HUDEP-2 (cell line): ENCODE measurements around the gene PDHA2.
A peak's percentile ranks its signal among the peaks of the same experiment; 100 is the strongest.
"Not testable (repeated sequence)": the region's sequence is repeated elsewhere in the genome, so short reads cannot be mapped to it uniquely, and the experiment has no call there.

ENCODE experiments used
- DNase-seq, 76 experiments: peaks; one replicate each; lab custom pipeline; 2025; ENCODE audit not compliant: unreplicated experiment in 76 of 76; lab: John Stamatoyannopoulos, UW

PDHA2 gene

DNA sequence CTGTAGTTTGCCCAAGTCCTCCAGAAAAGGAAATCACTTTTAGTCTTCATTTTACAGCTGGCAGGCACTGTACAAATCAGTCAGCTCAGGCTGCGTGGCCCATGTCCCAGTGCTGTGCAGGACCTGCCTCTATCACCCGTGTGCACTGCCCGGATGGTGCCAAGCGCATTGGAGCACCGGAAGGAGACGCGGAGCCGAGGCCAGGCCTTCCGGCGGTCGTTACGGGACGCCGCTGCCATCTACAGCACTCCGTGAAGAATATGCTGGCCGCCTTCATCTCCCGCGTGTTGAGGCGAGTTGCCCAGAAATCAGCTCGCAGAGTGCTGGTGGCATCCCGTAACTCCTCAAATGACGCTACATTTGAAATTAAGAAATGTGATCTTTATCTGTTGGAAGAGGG is at the start of gene PDHA2:
Gene PDHA2 (plus strand): TSS at position 203 of the 400 bp plus-strand sequence. CDS start 58 bp downstream, at position 261.
- no peak for DNase-seq

- no peak for DNase-seq
These were observed 41.9 kb upstream of the PDHA2 start for GRCh38 chr4:95798003-95798402.

- no peak for DNase-seq
These were observed 41.2 kb upstream of the PDHA2 start for GRCh38 chr4:95798727-95799126.

DNA sequence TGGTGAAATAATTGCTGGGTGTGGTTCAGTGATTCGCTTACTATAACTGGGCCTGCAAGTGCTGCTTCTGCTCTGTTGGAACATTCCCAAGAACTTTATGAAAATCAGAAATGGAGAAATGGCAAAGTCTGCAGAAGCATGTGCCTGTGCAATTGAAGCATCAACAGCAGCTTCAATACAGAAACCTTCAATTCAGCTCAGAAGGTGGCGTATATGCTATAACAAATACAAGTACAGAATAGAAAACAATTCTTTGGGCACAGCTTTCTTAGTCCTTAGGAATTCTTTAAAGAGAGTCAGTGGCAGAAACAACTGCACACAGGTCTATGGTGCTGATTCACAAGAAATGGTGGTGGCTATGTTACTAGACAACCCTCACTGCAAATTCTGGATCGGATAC is 18.0 kb upstream of the PDHA2 start:
- no peak for DNase-seq

- DNase-seq, result no peak
These were observed 14.3 kb upstream of the PDHA2 start for GRCh38 chr4:95825546-95825945.

DNA sequence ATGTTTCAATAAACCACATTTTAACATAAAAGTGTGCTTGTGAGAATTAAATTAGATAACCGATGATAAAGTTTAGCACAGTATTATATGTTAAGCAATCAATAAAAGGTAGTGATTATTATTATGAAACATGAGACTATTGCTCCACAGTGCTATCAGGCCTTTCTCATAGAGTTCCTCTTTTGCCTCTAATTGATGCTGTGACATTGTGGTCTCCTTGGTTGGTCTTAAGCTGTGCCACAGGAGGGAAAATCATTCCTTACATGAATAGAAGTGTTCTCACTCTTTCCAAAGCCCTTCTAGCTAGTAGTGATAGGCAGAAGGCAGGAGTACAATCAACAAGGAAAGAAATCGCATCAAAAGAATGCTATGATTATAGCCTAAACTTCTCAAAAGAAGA is 9.2 kb upstream of the PDHA2 start:
- DNase-seq, result no peak

DNA sequence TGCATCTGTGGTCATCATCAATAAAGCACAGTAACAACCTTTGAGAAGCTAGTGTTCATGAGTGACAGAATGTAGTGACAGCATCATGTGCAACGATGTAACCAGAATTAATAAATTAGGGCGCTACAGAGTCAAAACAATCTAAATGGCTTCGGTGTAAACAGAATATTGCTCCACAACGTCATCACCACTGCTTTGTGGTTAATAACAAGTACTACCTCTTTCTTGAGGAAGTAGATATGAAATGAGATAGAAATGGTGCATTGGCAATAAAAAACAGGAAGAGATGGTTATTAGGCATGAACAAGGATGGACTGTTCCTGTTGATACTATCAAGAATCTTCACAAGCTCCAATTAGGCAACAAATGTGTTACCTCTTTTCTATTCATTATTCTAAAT is 8.7 kb upstream of the PDHA2 start:
- no peak for DNase-seq

GRCh38 chr4:95833711-95834194 is 6.1 kb upstream of the PDHA2 start:
- DNase-seq, result no peak

DNA sequence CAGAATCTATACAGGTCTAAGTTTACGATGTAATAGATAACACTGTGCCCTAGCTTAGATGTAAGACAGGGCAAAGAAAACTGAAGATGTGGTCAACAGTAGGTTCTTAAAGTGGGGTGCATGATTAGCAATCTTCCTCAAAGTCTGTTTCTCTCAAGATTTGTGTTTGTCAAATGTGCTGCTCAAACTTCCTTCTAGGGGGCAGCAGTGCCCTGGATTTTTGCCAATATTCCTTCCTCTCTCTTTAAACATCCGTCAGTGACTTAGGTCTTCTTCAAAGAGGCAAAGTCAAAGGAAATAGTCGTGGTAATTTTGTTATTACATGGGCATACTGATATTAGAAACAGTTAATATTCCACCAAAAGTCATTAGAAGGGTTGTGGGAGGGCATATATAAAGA is 4.2 kb upstream of the PDHA2 start:
- DNase-seq, result peak in 2 of 76 experiments; percentile 1 to 8

DNA sequence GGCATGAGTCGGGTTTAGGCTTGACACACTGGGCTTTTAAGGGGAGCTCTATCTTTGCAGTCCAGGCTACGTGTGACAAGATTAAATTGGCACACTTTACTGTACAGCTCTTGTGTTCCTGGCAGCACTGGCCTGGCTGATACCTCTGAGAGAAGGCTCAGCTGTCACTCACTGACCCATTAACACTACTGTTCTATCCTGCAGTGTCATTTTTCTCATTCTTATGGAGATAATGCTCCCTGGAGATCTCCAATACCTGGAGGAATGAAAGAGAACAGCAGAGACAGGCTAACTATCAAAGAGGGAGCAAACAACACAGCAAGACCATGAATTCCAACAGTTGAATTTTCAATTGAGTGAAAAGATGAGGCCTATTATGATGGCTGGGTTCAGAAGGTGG is 1.7 kb upstream of the PDHA2 start:
- no peak for DNase-seq

GRCh38 chr4:95847908-95848460 is 8.1 kb downstream of the PDHA2 start:
- DNase-seq, result no peak

- DNase-seq, result no peak
These were observed 10.3 kb downstream of the PDHA2 start for GRCh38 chr4:95850161-95850560.

GRCh38 chr4:95857761-95858160 is 17.9 kb downstream of the PDHA2 start:
- DNase-seq, result no peak

- DNase-seq, result peak in 1 of 76 experiments; percentile 0
These were observed 28.0 kb downstream of the PDHA2 start for GRCh38 chr4:95867919-95868318.

DNA sequence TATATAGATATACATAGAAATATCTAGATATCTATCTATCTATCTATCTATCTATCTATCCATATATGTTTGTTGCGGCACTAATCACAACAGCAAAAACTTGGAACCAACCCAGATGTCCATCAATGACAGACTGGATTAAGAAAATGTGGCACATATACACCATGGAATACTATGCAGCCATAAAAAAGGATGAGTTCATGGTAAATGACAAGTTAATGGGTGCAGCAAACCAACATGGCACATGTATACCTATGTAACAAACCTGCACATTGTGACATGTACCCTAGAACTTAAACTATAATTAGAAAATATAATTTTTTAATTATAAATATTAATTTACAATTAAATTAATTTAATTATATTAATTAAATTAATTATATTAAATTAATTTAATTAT is 29.5 kb downstream of the PDHA2 start:
- DNase-seq, result not testable (repeated sequence)

DNA sequence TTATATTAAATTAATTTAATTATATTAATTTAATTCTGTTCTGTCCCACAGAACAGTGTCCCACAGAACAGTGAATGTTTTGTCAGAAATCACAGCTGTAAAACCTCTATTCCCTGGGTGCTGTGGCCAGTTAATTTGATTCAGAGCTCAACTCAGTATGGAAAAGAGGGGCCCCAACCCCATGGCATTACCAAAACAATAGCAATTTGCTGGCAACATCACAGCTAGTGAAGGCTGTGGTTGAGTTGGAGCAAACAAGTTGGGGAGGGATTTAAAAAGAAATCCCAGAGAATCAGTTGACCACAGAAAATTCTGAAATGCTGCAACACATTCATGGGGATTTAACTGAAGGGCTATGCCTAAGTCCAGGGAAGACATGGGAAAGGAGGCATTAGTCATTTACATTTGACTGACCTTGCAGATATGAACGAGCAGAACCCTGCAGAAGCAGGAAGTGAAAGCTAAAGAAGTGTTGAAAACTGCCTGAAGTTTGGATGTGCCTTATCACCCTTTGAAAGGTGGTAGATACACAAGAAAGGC is 30.1 kb downstream of the PDHA2 start:
- no peak for DNase-seq

- DNase-seq, result no peak
These were observed 37.7 kb downstream of the PDHA2 start for GRCh38 chr4:95877636-95878035.

DNA sequence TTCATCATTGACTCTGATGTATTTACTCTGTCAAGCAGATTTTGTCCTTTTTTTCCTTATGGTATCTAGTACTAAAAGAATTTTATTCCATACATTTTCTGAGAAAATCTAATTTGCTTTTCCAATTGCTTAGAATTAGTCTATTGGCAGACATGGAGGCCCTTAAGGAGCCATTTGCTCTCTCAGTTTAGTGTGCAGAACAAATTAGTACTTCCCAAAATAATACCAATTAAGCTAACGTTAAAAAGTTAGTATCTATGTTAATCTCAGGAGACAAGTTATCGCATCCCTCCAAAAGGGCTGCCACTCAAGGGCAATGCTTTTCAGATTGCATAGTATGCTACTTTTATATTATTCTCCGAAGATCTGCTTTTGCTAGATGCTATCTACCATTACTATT is 47.7 kb downstream of the PDHA2 start:
- DNase-seq, result no peak

- no peak for DNase-seq
These were observed 49.8 kb downstream of the PDHA2 start for GRCh38 chr4:95889662-95890061.
